GM19035 (cell line): ENCODE measurements around the gene FASN.
"Not testable (repeated sequence)": the region's sequence is repeated elsewhere in the genome, so short reads cannot be mapped to it uniquely, and the experiment has no call there.

ENCODE experiments used
- ATAC-seq: cut with Tn5 transposase; IDR thresholded peaks from one replicate; pipeline ENCODE4 v1.9.1; 2021; ENCODE audit not compliant: unreplicated experiment

The FASN gene

DNA sequence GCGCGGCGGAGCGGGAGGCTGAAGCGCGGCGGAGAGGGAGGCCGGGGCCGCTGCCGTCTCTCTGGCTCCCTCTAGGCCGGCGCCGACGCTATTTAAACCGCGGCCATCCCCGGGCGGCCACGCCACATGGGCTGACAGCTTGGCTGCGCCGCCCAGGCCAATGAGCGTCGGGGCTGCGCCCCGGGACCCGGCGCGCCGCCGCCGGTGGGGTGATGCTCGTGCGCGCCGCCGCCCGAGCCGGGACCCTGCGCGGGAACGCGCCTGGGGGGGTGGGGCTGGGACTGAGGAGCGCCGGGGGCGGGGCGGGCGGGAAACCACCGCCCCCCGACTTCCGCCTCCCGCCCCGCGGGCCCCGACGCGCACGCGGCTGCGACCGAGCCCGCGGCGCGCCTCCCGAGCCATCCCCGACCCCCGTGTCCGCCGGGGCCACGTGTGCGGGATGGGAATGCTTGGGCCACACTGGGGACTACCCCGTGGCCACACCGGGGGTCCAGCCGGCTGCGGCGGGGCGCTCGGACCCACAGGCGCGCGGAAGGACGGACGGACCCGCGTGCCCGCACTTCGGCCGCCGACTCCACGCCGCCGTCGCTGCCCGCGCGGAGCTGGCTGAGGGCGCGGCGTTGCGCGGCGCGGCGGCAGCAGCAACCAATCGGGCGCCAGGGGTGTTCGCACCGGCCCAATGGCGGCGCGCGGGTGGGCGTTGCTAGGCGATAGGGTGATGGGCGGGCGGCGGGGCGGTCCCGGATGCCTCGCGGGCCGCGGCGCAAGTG is at the start of gene FASN:
TSS of gene FASN (minus strand) at position 68 of the 770 bp plus-strand sequence. CDS start 1,791 bp downstream, outside the sequence.
- ATAC-seq, result peak; percentile 70

DNA sequence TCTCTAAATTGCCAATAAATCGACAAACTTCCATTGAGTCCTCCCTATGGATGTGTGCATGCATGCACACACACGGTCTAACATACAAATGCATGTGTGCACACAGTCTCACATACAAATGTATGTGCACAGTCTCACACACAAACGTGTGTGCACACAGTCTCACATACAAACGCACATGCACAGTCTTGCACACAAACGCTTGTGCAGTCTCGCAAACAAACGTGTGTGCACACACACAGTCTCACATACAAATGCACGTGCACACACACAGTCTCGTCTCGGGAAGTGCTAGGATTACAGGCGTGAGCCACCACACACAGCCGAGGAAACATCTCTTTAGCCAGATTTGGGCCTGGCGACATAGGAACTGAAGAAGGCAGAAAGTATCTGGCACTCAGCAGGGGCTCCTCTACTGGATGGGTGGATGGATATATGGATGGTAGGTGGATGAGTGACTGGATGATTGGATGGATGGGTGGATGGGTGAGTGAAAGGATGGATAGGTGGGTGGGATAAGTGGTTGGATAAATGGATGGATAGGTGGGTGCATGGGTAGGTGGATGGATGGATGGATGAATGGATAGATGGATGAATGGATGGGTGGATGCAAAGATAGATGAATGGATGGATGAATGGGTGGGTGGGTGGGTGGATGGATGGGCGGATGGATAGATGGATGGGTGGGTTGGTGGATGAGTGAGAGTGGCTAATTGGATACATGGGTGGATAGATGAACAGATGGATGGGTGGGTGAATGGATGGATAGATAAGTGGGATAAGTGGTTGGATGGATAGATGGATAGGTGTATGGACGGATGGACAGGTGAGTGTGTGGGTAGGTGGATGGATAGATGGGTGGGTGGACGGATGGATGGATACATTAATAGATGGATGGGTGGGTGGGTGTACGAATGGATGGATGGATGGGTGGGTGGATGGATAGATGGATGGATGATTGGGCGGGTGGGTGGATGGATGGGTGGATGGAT is 48.9 kb upstream of the FASN start:
- no peak for ATAC-seq

DNA sequence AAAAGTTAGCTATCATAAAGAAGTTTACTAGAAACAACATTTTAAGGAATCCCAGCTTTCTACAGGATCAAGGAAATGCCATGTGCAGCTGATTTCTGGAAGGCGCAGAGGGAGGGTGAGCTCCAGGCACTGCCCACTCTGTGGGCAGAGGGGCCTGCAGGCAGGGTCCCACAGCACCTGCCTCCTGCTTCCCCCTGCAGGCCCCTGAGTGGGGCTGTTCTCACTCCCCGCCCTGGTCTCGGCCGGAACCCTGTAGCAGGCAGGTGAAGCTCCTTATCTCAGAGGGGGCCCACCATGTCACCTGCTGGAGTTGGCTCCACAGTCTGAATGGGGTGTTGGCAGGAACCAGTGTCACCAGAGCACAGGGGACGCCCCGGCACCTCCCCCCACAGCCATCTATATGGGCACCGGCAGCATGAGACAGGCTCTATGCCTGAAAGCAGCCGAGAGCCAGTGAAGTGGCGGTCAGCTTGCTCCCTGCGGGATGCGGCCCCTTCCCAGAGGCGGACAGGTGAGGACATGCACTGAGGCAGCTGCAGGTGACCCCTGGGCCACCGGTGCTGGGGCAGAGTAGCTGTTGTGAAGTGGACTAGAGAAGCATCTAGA is 47.6 kb upstream of the FASN start:
- ATAC-seq, result no peak

DNA sequence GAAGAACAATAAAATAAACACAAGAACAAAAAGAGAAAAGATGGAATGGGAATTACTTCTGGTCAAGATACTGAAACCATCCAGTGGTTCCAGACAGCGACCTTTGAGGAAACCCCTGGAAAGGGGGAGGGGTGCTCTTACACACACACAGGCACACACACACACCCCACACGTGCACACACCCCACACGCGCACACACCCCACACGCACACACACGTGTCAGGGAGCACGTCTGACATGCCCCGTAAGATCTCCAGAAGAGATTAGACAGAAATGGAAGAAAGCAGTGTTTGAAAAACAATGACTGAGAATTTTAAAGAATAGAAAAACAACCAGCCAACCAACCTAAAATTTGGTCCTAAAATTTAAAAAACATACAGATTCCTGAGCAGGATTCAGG is 45.3 kb upstream of the FASN start:
- no peak for ATAC-seq

DNA sequence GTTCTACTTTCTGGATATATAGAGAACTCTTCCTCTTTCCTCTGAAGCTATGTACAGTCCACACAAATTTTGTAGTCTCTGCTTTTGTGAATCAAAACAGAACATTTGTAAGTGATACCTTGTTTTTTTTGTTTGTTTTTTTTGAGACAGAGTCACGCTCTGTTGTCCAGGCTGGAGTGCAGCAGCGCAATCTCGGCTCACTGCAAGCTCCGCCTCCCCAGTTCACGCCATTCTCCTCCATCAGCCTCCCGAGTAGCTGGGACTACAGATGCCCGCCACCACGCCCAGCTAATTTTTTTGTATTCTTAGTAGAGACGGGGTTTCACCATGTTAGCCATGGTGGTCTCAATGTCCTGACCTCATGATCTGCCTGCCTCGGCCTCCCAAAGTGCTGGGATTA is 41.9 kb upstream of the FASN start:
- not testable (repeated sequence) for ATAC-seq

DNA sequence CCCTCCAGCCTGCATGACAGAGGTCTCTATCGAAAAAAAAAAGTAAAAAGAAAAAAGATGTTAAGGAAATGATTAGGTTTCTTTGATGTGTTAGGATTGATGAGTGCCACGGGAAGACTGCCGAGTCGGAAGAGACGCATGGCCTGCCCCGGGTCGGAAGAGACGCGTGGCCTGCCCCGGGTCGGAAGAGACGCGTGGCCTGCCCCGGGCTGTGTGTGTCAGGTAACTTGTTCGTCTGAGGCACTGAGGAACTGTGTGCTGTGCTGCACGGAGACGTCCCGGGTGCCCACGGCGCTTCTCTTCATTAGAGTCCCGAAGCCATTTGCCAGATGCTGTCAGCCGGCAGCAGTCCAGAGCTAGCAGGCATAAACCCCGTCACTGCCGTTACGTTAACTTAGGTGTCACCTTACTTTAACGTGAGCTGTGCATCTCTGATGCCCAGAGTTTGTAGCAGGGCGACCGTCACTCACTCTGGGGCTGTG is 40.5 kb upstream of the FASN start:
- no peak for ATAC-seq

DNA sequence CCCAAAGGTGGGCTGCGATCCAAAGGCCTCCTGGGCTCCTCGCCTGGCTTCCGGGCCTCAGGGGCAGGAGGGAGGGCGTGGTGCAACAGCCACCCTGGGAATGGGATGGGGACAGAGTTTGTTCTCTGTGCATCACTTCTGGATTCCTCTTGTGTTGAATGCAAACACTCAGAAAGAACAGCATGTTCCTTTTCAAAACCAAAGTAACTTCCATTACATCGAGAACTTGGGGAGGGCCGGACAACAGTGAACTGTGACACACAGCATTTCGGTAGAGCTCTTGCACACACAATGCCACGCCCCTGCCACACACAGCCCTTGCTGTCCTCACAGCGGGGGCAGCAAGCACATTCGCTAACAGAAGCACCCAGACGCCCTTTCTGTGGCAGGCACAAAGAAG is 36.1 kb upstream of the FASN start:
- no peak for ATAC-seq

DNA sequence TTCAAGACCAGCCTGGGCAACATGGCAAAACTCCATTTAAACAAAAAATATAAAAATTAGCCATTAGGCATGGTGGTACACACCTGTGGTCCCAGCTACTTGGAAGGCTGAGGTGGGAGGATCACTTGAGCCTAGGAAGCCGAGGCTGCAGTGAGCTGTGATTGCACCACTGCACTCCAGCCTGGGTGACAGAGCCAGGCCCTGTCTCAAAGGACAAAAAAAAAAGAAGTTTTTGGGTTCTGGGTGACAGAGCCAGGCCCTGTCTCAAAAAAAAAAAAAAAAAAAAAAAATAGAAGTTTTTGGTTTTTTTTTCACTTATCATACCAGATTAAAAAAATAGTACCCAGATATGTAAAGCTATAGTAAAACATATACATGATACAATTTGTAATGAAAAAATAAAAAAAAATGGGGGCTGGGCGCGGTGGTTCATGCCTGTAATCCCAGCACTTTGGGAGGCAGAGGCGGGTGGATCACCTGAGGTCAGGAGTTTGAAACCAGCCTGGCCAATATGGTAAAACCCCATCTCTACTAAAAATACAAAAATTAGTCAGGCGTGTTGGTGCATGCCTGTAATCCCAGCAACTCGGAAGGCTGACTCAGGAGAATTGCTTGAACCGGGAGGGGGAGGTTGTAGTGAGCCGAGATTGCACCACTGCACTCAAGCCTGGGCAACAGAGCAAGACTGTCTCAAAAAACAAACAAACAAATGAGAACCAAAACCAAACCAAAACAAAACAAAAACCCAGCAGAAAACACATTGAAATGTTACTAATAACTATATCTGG is 35.3 kb upstream of the FASN start:
- ATAC-seq, result not testable (repeated sequence)

DNA sequence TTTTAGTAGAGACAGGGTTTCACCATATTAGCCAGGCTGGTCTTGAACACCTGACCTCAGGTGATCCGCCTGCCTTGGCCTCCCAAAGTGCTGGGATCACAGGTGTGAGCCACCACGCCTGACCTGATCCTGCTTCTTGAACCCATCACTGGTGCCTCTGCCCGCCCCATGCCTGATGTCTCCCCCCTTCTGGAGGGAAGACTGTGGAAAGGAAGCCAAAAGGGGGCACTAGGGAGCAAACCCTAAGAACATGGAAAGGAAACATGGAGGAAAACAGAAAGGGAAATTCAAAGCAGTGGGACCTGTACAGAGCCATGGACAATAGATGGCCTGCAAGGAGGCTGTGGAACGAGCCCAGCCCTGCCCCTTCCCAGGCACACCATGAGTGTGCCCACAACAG is 31.1 kb upstream of the FASN start:
- ATAC-seq, result no peak

DNA sequence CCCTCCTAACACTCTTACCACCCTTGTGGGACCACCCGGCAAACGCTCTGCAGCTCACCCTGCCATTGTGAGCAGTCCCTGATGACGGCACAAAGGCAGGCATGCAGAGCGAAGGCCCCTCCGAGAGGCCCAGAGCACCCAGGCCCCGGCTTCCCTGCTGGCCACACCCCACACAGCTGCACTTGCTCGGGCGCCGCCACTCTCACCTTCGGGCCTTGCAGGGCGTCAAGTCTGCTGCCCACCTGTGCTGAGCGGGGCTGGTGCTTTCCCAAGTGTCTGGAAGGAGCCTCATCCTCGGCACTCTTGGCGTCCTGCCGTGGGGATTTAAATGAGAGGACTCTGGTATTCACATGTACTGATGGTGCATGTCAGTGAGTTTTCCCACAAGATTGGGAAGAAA is 30.3 kb upstream of the FASN start:
- no peak for ATAC-seq

DNA sequence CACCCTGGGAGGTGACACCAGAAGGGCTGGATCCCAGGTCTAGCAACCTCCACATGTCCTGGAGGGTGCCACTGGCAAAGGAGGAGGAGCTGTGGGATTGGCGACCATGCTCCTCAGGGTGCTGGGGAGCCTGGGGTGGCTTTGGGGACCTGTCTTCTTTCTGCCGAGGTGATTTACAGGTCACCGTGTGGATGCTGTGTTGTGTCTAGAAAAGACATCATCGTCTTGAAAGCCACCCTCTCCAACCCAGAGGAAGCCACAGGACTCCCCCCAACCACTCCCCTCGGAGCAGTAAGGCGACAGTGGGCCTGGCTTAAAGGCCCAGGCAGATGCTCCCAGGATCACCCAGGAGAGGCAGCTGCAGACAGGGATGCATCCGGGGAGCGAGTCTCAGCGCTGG is 29.7 kb upstream of the FASN start:
- ATAC-seq, result no peak

DNA sequence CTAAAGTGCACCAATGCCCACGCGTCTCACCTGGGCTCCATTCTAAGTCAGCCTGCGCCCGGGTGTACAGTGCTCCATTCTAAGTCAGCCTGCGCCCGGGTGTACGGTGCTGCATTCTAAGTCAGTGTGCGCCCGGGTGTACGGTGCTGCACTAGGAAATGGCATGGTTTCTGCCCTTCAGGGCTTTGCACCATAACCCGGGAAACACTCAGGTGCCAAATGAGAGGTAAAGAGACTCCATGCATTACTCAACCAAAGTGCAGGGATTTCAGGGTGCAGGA is 29.2 kb upstream of the FASN start:
- ATAC-seq, result no peak

DNA sequence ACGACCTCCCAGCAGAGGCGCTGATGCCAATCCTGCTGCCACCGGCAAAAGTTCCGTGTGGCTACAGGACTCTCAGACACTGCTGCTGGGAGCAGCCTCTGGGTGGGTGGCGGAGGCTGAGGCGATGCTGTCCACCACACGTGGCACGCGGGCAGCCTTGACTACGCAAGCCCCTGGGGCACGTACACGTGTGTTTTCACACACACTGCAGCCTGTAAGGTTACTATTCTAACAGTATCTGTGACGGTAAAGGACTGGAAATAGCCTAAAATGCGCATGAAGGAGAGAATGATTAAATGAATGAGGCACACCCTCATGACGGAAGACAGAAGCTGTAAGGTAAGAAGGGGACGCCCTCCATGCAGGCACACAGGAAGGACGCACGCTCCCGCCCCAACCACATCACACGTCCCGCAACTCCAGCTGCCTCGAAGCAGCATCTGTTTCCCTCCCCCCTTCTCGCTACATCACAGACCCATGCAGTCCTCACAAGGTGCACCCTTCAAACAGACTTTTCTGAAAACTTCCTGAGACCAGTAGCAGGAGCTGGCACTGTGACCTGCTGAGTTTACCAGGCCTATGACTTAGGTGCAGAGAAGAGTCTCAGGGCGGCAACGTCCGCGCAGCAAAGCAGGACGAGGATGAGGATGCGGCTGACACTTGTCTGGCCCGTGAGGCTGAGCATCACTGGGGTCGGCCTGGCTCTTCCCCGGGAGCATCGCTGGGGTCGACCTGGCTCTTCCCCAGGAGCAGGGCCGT is 28.7 kb upstream of the FASN start:
- no peak for ATAC-seq

DNA sequence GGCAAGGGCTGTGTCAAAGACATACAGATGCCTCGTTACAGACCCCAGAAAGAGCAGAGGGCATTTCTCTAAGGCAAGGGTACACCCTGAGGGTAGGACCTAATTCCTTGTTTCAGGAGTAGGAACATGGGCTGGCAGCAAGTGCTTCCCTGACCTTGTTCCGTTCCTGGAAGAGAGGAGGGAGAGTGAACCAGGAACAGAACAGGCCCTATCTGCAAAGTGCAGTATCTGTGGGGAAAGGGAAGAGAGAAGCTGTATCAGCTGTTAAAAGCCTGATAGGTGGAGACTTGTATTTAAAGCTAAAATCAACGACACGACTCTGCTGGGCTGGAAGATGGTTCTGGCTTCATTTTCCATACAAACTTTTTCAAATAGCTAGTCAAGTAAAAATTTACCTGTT is 26.1 kb upstream of the FASN start:
- ATAC-seq, result no peak

DNA sequence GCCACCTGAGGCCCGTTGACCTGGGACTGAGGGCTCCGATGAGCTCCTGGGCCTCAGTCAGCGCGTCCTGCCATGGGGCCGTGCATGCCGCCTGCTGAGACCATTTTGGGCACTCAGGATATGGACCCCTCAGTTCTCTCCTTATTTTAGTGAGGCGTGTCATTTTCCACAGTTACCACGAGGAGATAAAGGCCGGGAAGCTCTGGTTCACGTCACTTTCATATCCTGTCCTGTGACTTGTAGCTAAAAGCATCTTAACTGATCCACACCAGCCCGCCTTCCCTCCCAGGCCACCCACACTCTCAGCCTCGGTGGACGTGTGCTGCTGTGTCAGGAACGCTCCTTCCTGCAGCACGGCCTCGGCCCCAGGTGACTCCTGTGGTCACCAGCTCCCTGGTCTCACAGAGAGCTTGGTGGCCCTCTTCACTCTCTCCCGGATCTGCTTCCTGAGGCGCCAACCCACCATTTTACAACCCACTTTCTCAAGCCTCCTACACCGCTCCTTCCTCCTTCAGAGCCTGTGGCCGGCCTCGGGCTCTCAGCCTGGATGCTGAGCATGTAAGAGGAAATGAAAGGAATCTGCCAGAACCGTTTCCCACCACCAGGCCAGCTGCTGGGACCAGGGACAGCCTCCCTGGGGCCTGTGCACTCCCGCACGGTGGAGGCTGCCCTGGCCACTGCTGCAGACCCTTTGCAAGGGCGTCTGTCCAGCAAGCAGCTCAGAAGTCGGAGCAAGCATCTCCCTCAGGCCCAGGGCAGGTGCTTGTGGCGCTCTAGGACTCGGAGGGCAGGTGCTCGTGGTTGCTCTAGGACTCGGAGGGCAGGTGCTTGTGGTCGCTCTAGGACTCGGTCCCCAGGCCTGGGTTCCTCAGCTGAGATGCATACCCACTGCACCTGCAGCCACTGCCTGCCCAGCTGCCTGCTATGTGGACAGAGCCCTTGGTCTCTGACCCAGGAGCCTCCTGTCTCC is 23.9 kb upstream of the FASN start:
- no peak for ATAC-seq

DNA sequence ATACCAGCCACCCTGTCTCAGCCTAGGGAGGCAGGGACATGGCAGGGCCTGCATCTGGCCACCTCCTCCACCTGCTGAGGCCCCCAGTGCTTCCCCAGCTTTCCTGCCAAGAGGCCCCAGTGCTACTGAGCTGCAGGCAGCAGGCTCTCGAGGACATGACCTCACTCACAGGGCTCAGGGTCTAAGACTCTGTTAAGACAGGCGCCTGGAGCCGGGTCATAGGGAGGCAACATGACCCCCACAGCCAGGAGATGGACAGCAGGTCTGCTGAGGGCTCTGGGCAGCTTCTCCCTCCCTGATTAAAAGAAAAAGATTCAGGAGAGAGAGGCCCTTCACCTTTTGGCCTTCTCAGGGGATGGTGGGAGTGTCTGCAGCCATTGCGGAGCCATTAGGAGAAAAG is 23.2 kb upstream of the FASN start:
- no peak for ATAC-seq

DNA sequence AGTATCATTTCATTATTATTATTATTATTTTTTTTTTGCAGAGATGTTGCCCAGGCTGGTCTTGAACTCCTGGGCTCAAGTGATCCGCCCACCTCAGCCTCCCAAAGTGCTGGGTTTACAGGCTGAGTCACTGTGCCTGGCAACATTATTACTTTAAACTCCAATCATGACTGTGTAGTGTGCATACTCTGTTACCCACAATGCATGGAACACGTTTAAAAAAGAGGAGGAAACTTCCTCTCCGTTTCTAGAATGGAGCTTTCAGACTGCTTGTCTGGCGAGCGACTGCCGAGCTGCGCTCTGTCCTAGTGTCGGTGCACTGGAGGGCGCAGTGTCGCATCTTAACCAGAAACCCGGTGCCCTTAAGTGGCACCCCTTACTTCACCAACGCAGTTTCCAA is 22.1 kb upstream of the FASN start:
- ATAC-seq, result no peak

DNA sequence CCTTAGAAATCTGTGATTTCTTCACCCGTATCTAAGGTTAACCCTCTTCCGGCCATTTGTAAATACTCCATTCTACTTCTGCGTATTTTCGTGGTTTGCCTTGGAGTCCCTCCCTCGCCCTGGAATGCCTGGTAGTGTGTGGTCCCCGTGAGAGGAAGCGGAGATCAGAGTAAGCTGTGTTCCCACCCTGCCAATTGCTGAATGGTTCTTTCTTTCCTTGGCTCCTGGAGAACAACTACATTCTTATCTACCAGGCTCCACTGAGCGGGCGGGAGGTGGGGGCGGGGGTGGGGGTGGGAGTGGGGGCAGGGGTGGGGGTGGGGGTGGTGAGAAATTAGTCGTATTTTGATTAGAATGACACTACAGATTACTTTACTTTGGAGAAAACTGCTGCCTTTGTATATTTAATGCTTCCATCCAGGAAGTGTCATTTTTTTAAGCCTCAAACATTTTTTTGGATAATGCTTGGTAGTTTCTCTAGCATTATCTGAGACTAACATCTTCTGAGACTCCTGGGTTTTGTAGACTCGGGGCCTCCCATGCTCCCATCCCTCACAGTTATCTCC is 20.9 kb upstream of the FASN start:
- no peak for ATAC-seq
